CD4-positive, alpha-beta memory T cell (primary cell): ENCODE measurements around the gene PCNX4. TPM values are rescaled to one million over a fixed set of nuclear protein-coding genes. Genes with fewer than 3 reads are reported as not detected.

Experiments
- CTCF ChIA-PET: fragments of 350-600 bp; sonication (Branson Sonifier 250); formaldehyde crosslinking; loops from one replicate; lab custom pipeline; 2021; ENCODE audit warnings: inconsistent platforms; ENCODE audit not compliant: partially characterized antibody; lab: Charles Lee
- POLR2A ChIA-PET: fragments of 350-600 bp; sonication (Branson Sonifier 250); formaldehyde crosslinking; loops from one replicate; lab custom pipeline; 2021; ENCODE audit not compliant: partially characterized antibody; lab: Charles Lee
- DNase-seq, 5 donors: peaks; one replicate each; pipeline versions ENCODE4 v3.0.0 to v3.0.0-alpha.2; 2020 to 2022; ENCODE audit warnings: mixed read lengths in 1 of 5
- H3K27ac ChIP-seq: one replicate; pipeline ENCODE4 v1.7.0; 2013; ENCODE audit warnings: low read depth, low read length
- H3K27me3 ChIP-seq: 2 replicates; pipeline ENCODE4 v1.7.0; 2013; ENCODE audit warnings: mild to moderate bottlenecking, low read length, moderate library complexity; ENCODE audit not compliant: insufficient read depth
- H3K36me3 ChIP-seq: 2 replicates; pipeline ENCODE4 v1.7.0; 2013; ENCODE audit warnings: mild to moderate bottlenecking, low read length, moderate library complexity; ENCODE audit not compliant: insufficient read depth
- H3K4me1 ChIP-seq: 2 replicates; pipeline ENCODE4 v1.7.0; 2013; ENCODE audit warnings: mild to moderate bottlenecking, low read length, moderate library complexity; ENCODE audit not compliant: insufficient read depth
- H3K4me3 ChIP-seq, 2 donors: one replicate each; pipeline ENCODE4 v1.7.0; 2013; ENCODE audit warnings: low read length in 2 of 2, mild to moderate bottlenecking in 1 of 2
- H3K9me3 ChIP-seq, 2 donors: one replicate each; pipeline ENCODE4 v1.7.0; 2013; ENCODE audit warnings: low read length in 2 of 2, control low read depth in 1 of 2; ENCODE audit not compliant: control insufficient read depth in 1 of 2
- H3K27ac Mint-ChIP-seq, 7 donors: one replicate each; pipeline ENCODE4 v1.8.0; 2020 to 2021; ENCODE audit warnings: mixed read lengths in 7 of 7, mild to moderate bottlenecking in 6 of 7, inconsistent platforms in 3 of 7, moderate library complexity in 3 of 7
- H3K27me3 Mint-ChIP-seq, 2 donors: one replicate each; pipeline ENCODE4 v1.8.0; 2020 to 2021; ENCODE audit warnings: mixed read lengths in 2 of 2
- H3K36me3 Mint-ChIP-seq, 2 donors: one replicate each; pipeline ENCODE4 v1.8.0; 2020 to 2021; ENCODE audit warnings: mixed read lengths in 2 of 2, inconsistent platforms in 1 of 2, mild to moderate bottlenecking in 1 of 2
- H3K4me1 Mint-ChIP-seq, 4 donors: one replicate each; pipeline ENCODE4 v1.8.0; 2020 to 2021; ENCODE audit warnings: mixed read lengths in 4 of 4, mild to moderate bottlenecking in 1 of 4
- H3K4me3 Mint-ChIP-seq, 8 donors: one replicate each; pipeline ENCODE4 v1.8.0; 2020 to 2021; ENCODE audit warnings: mixed read lengths in 8 of 8, mild to moderate bottlenecking in 7 of 8, moderate library complexity in 6 of 8, inconsistent platforms in 3 of 8
- H3K9me3 Mint-ChIP-seq, 8 donors: one replicate each; pipeline ENCODE4 v1.8.0; 2020 to 2021; ENCODE audit warnings: mixed read lengths in 8 of 8, mild to moderate bottlenecking in 5 of 8, inconsistent platforms in 3 of 8, moderate library complexity in 1 of 8
- intact Hi-C: fragments of 100-400 bp; cut with micrococcal nuclease; formaldehyde crosslinking; loops from one replicate; pipeline ENCODE4 v1.15.1; 2023
- polyA plus RNA-seq, 2 donors: library from polyadenylated mRNA; unstranded; fragments of 300-500 nt; fragmentation: Illumina TruSeq; gene quantifications; one replicate each; pipeline ENCODE4 v1.2.3, GENCODE V29; 2021
- total RNA-seq, 2 experiments: library from RNA; stranded (reverse); gene quantifications; one replicate each; pipeline ENCODE4 v1.2.3, GENCODE V29; 2021

Gene PCNX4
- total and polyA plus RNA-seq, 4 experiments from 2014 or later: 13.5 to 53.0 (median 30.3) TPM

- POLR2A ChIA-PET: interaction anchor here (0.7 to 6.0 kb wide), 14 partner anchors 10 to 239 kb away, joined by 3 to 78 read pairs (median 4); partner anchors contain the start of genes DHRS7 and PPM1A
- Histone ChIP-seq H3K4me1 (peaks cover 34% of the 10 kb centered on the region), H3K27me3 (no peaks in the 10 kb centered on the region), H3K9me3 (no peaks in the 10 kb centered on the region), H3K4me3 (peak overlapping the region; percentile 66 to 71), H3K36me3 (peaks cover 4% of the 10 kb centered on the region), H3K27ac (peak overlapping the region; percentile 99)
- DNase-seq: peak in 1 of 5 donors; percentile 30
- H3K9me3 Mint-ChIP-seq: no peaks in the 10 kb centered on the region
- peaks cover 6 to 29% of the 10 kb centered on the region in 2 donors for H3K36me3 Mint-ChIP-seq
- peak overlapping the region; percentile 90 to 98 (median 92) for H3K4me3 Mint-ChIP-seq
- intact Hi-C loops: loop anchor here (2.0 kb wide), 1 partner anchor 60 kb away; no protein-coding TSS in a partner anchor
- H3K27me3 Mint-ChIP-seq: no peaks in the 10 kb centered on the region
- H3K27ac Mint-ChIP-seq: peak overlapping the region; percentile 95 to 100 (median 97)
- CTCF ChIA-PET: interaction anchor here (0.7 to 1.7 kb wide), 3 partner anchors 55 to 75 kb away, joined by 3 to 7 read pairs (median 3); partner anchors contain the start of gene DHRS7
- peaks cover 29 to 55% (median 39%) of the 10 kb centered on the region in 4 donors for H3K4me1 Mint-ChIP-seq
Observed at GRCh38 chr14:60092526-60092920, 800 bp downstream of the PCNX4 start.

- Histone ChIP-seq H3K9me3 (no peaks in the 10 kb centered on the region), H3K27ac (peak overlapping the region; percentile 99), H3K4me1 (peaks cover 34% of the 10 kb centered on the region), H3K4me3 (peak overlapping the region; percentile 66 to 71), H3K36me3 (peaks cover 4% of the 10 kb centered on the region), H3K27me3 (no peaks in the 10 kb centered on the region)
- Mint-ChIP-seq H3K4me3 (peak overlapping the region; percentile 90 to 98 (median 92)), H3K9me3 (no peaks in the 10 kb centered on the region), H3K27ac (peak overlapping the region; percentile 95 to 100 (median 97)), H3K36me3 (peaks cover 11 to 35% of the 10 kb centered on the region in 2 donors), H3K27me3 (no peaks in the 10 kb centered on the region), H3K4me1 (peaks cover 32 to 59% (median 40%) of the 10 kb centered on the region in 4 donors)
- POLR2A ChIA-PET: interaction anchor here (0.9 to 6.0 kb wide), 9 partner anchors 54 to 239 kb away, joined by 3 to 78 read pairs (median 4); partner anchors contain the start of genes DHRS7 and PPM1A
- CTCF ChIA-PET: interaction anchor here (0.7 to 1.7 kb wide), 3 partner anchors 55 to 72 kb away, joined by 3 to 7 read pairs (median 3); partner anchors contain the start of gene DHRS7
- DNase-seq: no peak
- intact Hi-C loops: loop anchor here (2.0 kb wide), 1 partner anchor 60 kb away; no protein-coding TSS in a partner anchor
Observed at GRCh38 chr14:60093080-60093479, 1.4 kb downstream of the PCNX4 start.

- no peaks in the 10 kb centered on the region for H3K9me3 Mint-ChIP-seq
- no peaks in the 10 kb centered on the region for H3K27me3 Mint-ChIP-seq
- H3K4me3 Mint-ChIP-seq: peak overlapping the region; percentile 90 to 98 (median 92)
Observed at GRCh38 chr14:60093606-60094005, 1.9 kb downstream of the PCNX4 start.

GRCh38 chr14:60094306-60094897 is 2.7 kb downstream of the PCNX4 start:
- H3K4me1 ChIP-seq: peaks cover 34% of the 10 kb centered on the region
- Mint-ChIP-seq H3K4me3 (peak overlapping the region; percentile 1 to 98 (median 91)), H3K27ac (peak overlapping the region in 6 of 7 donors; percentile 63 to 99 (median 68)), H3K27me3 (no peaks in the 10 kb centered on the region), H3K36me3 (peaks cover 15 to 38% of the 10 kb centered on the region in 2 donors), H3K9me3 (no peaks in the 10 kb centered on the region), H3K4me1 (peaks cover 35 to 64% (median 41%) of the 10 kb centered on the region in 4 donors)
- no peak for DNase-seq
- peaks cover 4% of the 10 kb centered on the region for H3K36me3 ChIP-seq
- no peak overlapping the region for H3K27ac ChIP-seq
- no peaks in the 10 kb centered on the region for H3K9me3 ChIP-seq
- ChIA-PET POLR2A (interaction anchor here (1.0 to 6.0 kb wide), 3 partner anchors 68 to 154 kb away, joined by 3 to 78 read pairs (median 3); partner anchors contain the start of gene DHRS7), CTCF (interaction anchor here (1.0 kb wide), 1 partner anchor 130 kb away, joined by 3 read pairs; no protein-coding TSS in a partner anchor)
- H3K4me3 ChIP-seq: peak overlapping the region in 1 of 2 donors; percentile 1
- H3K27me3 ChIP-seq: no peaks in the 10 kb centered on the region
- intact Hi-C loops: no loop called here

More at GRCh38 chr14:60093606-60094005, 1.9 kb downstream of the PCNX4 start:
- H3K4me1 ChIP-seq: peaks cover 34% of the 10 kb centered on the region
- intact Hi-C loops: loop anchor here (2.0 kb wide), 1 partner anchor 59 kb away; no protein-coding TSS in a partner anchor
- H3K27ac ChIP-seq: peak overlapping the region; percentile 99
- peaks cover 35 to 64% (median 41%) of the 10 kb centered on the region in 4 donors for H3K4me1 Mint-ChIP-seq
- ChIA-PET CTCF (interaction anchor here (0.7 to 1.0 kb wide), 3 partner anchors 58 to 129 kb away, joined by 3 read pairs; no protein-coding TSS in a partner anchor), POLR2A (interaction anchor here (4.0 to 6.0 kb wide), 3 partner anchors 58 to 155 kb away, joined by 15 to 78 read pairs (median 61); partner anchors contain the start of genes DHRS7 and PPM1A)
- peak overlapping the region; percentile 63 to 100 (median 95) for H3K27ac Mint-ChIP-seq
- DNase-seq: no peak
- H3K36me3 Mint-ChIP-seq: peaks cover 15 to 38% of the 10 kb centered on the region in 2 donors
- H3K27me3 ChIP-seq: no peaks in the 10 kb centered on the region
- H3K9me3 ChIP-seq: no peaks in the 10 kb centered on the region
- peaks cover 4% of the 10 kb centered on the region for H3K36me3 ChIP-seq
- H3K4me3 ChIP-seq: peak overlapping the region; percentile 66 to 71

GRCh38 chr14:60095231-60095630 is 3.5 kb downstream of the PCNX4 start:
- Histone ChIP-seq H3K9me3 (no peaks in the 10 kb centered on the region), H3K36me3 (peaks cover 4% of the 10 kb centered on the region), H3K4me3 (no peak overlapping the region), H3K27me3 (no peaks in the 10 kb centered on the region), H3K27ac (no peak overlapping the region), H3K4me1 (peaks cover 34% of the 10 kb centered on the region)
- Mint-ChIP-seq H3K27ac (peak overlapping the region in 2 of 7 donors; percentile 14 to 82), H3K4me1 (peaks cover 35 to 64% (median 43%) of the 10 kb centered on the region in 4 donors), H3K4me3 (peak overlapping the region in 2 of 8 donors; percentile 11 to 22), H3K36me3 (peaks cover 19 to 38% of the 10 kb centered on the region in 2 donors), H3K9me3 (no peaks in the 10 kb centered on the region), H3K27me3 (no peaks in the 10 kb centered on the region)
- POLR2A ChIA-PET: interaction anchor here (1.0 to 2.2 kb wide), 3 partner anchors 67 to 153 kb away, joined by 3 to 7 read pairs (median 3); partner anchors contain the start of gene DHRS7
- CTCF ChIA-PET: interaction anchor here (0.9 kb wide), 1 partner anchor 88 kb away, joined by 3 read pairs; no protein-coding TSS in a partner anchor
- intact Hi-C loops: no loop called here
- DNase-seq: no peak

GRCh38 chr14:60095781-60096450 is 4.2 kb downstream of the PCNX4 start:
- peaks cover 30% of the 10 kb centered on the region for H3K4me1 ChIP-seq
- no peak for DNase-seq
- intact Hi-C loops: no loop called here
- H3K4me3 ChIP-seq: no peak overlapping the region
- peak overlapping the region in 1 of 7 donors; percentile 68 for H3K27ac Mint-ChIP-seq
- H3K36me3 Mint-ChIP-seq: peaks cover 23 to 41% of the 10 kb centered on the region in 2 donors
- peaks cover 39 to 63% (median 44%) of the 10 kb centered on the region in 4 donors for H3K4me1 Mint-ChIP-seq
- no peaks in the 10 kb centered on the region for H3K27me3 Mint-ChIP-seq
- H3K4me3 Mint-ChIP-seq: no peak overlapping the region
- no peaks in the 10 kb centered on the region for H3K9me3 Mint-ChIP-seq
- peaks cover 4% of the 10 kb centered on the region for H3K36me3 ChIP-seq
- H3K27ac ChIP-seq: no peak overlapping the region
- POLR2A ChIA-PET: interaction anchor here (0.7 to 2.2 kb wide), 2 partner anchors 56 to 69 kb away, joined by 4 to 7 read pairs; partner anchors contain the start of gene DHRS7
- H3K27me3 ChIP-seq: no peaks in the 10 kb centered on the region
- CTCF ChIA-PET: interaction anchor here (0.9 kb wide), 1 partner anchor 87 kb away, joined by 3 read pairs; no protein-coding TSS in a partner anchor
- no peaks in the 10 kb centered on the region for H3K9me3 ChIP-seq
